ENCODE results near the gene PLD1.

The PLD1 gene

DNA sequence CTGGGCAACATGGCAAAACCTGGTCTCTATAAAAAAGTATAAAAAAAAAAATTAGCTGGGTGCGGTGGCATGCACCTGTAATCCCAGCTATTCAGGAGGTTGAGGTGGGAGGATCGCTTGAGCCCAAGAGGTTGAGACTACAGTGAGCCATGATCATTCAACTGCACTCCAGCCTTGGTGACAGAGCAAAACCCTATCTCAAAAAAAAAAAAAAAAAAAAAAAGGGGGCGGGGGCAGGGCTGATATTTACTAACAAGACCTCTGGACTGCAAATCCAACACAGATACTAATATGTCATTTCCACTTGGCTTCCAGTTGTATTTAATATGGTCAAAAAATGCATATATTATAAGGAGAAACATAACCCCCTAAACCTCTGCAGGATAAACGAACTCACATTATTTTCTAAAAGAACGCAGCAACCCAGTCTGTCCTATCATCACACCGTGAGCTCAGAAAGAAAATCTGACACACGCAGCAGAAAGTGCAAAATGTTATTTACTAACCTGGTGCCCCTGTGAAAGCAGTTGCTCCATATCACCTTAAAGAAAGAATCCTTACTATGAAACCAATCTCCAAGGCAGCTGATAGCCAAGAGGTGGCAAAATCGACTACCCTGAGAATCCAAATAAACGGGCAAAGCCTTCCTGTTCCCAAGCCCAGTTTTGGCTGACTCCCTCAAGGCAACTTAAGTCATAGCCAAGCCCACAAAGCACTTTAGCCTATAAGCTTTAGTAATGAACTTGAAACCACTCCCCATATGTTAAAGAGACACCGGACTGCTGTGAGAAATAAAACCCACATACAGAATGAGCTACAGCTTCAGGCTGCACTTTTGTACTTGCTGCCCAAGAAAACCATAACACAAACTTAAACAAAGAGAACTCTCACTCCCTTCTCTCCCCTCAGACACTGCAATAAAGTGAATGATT is 39.3 kb downstream of the PLD1 start:
- Histone ChIP-seq H3K4me3 (peak overlapping the region; percentile 54 to 61), H3K27me3 (no peaks in the 10 kb centered on the region), H3K36me3 (no peaks in the 10 kb centered on the region), H3K9me3 (no peaks in the 10 kb centered on the region), H3K27ac (peak overlapping the region; percentile 74 to 80), H3K4me1 (peaks cover 0 to 46% (median 22%) of the 10 kb centered on the region in 4 donors)
- intact Hi-C loops (cut with DNase I; ENCODE audit: low total_unique reads) = no loop called here
- peak; percentile 63 to 77 for DNase-seq
- no peak for TF ChIP-seq CTCF (IDR thresholded peaks at IDR 0.05)

DNA sequence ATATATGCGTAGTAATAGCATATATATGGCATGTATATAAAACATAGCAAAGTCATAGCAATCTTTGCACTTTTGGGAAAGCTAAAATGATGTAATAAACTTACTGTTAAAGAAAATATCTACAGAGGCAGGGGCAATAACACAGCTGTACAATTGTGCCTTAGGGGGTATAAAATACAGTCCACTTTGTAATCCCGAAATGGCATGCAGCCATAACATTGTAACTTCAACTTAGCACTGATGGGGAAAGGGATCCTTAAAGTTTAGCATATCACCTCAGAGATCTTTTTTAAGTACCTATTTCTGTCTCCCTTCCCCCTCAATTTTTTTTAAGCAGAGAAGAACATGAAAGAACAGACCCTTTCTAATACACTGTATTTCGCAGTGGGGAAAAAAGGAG is 40.8 kb downstream of the PLD1 start:
- Histone ChIP-seq H3K27me3 (no peaks in the 10 kb centered on the region), H3K27ac (peak overlapping the region; percentile 74 to 80), H3K36me3 (no peaks in the 10 kb centered on the region), H3K4me3 (peak overlapping the region; percentile 54 to 61), H3K4me1 (peaks cover 0 to 56% (median 25%) of the 10 kb centered on the region in 4 donors), H3K9me3 (no peaks in the 10 kb centered on the region)
- no peak for DNase-seq
- no peak for TF ChIP-seq CTCF (IDR thresholded peaks at IDR 0.05)
- intact Hi-C loops (cut with DNase I; ENCODE audit: low total_unique reads) = no loop called here

GRCh38 chr3:171768986-171769385 is 41.3 kb downstream of the PLD1 start:
- TF ChIP-seq CTCF (IDR thresholded peaks at IDR 0.05) = no peak
- Histone ChIP-seq H3K4me3 (peak overlapping the region; percentile 54 to 61), H3K27ac (peak overlapping the region; percentile 74 to 80)

GRCh38 chr3:171768281-171768900 is 41.9 kb downstream of the PLD1 start:
- H3K4me3 ChIP-seq = peak overlapping the region; percentile 54 to 61
- DNase-seq = no peak
- no peaks in the 10 kb centered on the region for H3K9me3 ChIP-seq
- intact Hi-C loops (cut with DNase I; ENCODE audit: low total_unique reads) = no loop called here
- no peaks in the 10 kb centered on the region for H3K36me3 ChIP-seq
- H3K27ac ChIP-seq = peak overlapping the region; percentile 74 to 80
- no peaks in the 10 kb centered on the region for H3K27me3 ChIP-seq
- H3K4me1 ChIP-seq = peaks cover 0 to 65% (median 26%) of the 10 kb centered on the region in 4 donors
- no peak for TF ChIP-seq CTCF (IDR thresholded peaks at IDR 0.05)

More at GRCh38 chr3:171768986-171769385, 41.3 kb downstream of the PLD1 start:
- DNase-seq = no peak
- Histone ChIP-seq H3K4me1 (peaks cover 0 to 61% (median 26%) of the 10 kb centered on the region in 4 donors), H3K9me3 (no peaks in the 10 kb centered on the region), H3K36me3 (no peaks in the 10 kb centered on the region), H3K27me3 (no peaks in the 10 kb centered on the region)
- intact Hi-C loops (cut with DNase I; ENCODE audit: low total_unique reads) = no loop called here

DNA sequence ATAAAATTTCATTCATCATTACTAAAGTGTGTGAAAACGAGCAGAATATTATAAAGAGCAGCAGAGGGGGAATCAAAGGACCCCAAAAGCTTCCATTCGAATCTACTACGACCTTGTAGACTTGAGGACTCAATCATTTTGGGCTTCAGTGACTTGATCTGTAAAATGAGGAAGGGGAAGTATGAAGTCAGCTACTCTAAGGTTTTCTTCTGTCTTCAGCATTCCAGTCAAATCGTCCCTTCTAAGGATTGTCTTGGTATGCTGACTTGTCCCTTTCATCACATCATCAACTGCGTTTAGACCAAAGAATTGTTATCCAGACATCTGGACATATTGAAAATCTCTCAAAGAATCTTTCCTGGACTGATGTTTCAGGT is 44.8 kb downstream of the PLD1 start:
- H3K4me3 ChIP-seq = no peak overlapping the region
- no peaks in the 10 kb centered on the region for H3K36me3 ChIP-seq
- no peak for TF ChIP-seq CTCF (IDR thresholded peaks at IDR 0.05)
- H3K27ac ChIP-seq = peak overlapping the region; percentile 58 to 79
- peaks cover 0 to 58% (median 19%) of the 10 kb centered on the region in 4 donors for H3K4me1 ChIP-seq
- no peaks in the 10 kb centered on the region for H3K27me3 ChIP-seq
- intact Hi-C loops (cut with DNase I; ENCODE audit: low total_unique reads) = no loop called here
- no peaks in the 10 kb centered on the region for H3K9me3 ChIP-seq
- no peak for DNase-seq

Data from tibial artery (tissue), 4 donors.